Right cardiac atrium (tissue), 5 donors: Measurements from ENCODE around the gene METTL25B. TPM values are rescaled to one million over a fixed set of nuclear protein-coding genes. Genes with fewer than 3 reads are reported as not detected.

Source experiments
- ATAC-seq, 2 donors: fragments of 200-7000 bp; cut with Tn5 transposase; one replicate each; pipeline versions ENCODE4 v1.8.0 to v1.9.1; 2020; ENCODE audit warnings: moderate library complexity in 2 of 2, mild to moderate bottlenecking in 1 of 2
- DNase-seq, 3 donors: peaks; one replicate each; pipeline ENCODE4 v3.0.0-alpha.2; 2020
- H3K27ac ChIP-seq: one replicate; pipeline ENCODE4 v1.5.1; 2013; ENCODE audit warnings: mild to moderate bottlenecking, low read length, control low read depth, moderate library complexity
- H3K27me3 ChIP-seq: one replicate; pipeline ENCODE4 v1.6.1; 2013; ENCODE audit not compliant: control insufficient read depth, insufficient read depth
- H3K4me1 ChIP-seq: one replicate; pipeline ENCODE4 v1.6.1; 2013; ENCODE audit warnings: low read length; ENCODE audit not compliant: control insufficient read depth, insufficient read depth
- H3K4me3 ChIP-seq: one replicate; pipeline ENCODE4 v1.5.1; 2013; ENCODE audit warnings: low read length, control low read depth
- H3K9me3 ChIP-seq: one replicate; pipeline ENCODE4 v1.6.1; 2013; ENCODE audit warnings: low read length; ENCODE audit not compliant: control insufficient read depth
- WGBS: extraction: QIAGEN DNeasy Blood & Tissue Kit; methylation state at CpG from one replicate; pipeline ENCODE4 v1.1.7; 2013; 5-methylcytosine and 5-hydroxymethylcytosine counted together
- intact Hi-C, 4 donors: fragments of 100-400 bp; cut with DNase I; formaldehyde crosslinking; loops; one replicate each; pipeline versions ENCODE4 v1.11.0 to v1.14.0; 2022 to 2023
- polyA plus RNA-seq: library from polyadenylated mRNA; stranded (reverse); fragments of 200-250 nt; gene quantifications from one replicate; pipeline ENCODE4 v1.2.3, GENCODE V29; 2013
- total RNA-seq, 4 donors: library from RNA; stranded (reverse); fragmentation: NEBNext Ultra II Directional; extraction: Animal tissue kit (Norgen Biotek cat#: 25700); gene quantifications; one replicate each; pipeline ENCODE4 v1.2.1, GENCODE V29; 2021
- donor health status: healthy with polysubstance abuse.
- donor health status: DM: no; HTN: yes; CAD: no.
- donor health status: DM: no; HTN: no; CAD: no.
- donor health status: DM: no; HTN: yes; CAD: no; lungs with severe emphysema.
- donor health status: DM: yes; HTN: yes; CAD: no.

Gene METTL25B
- total and polyA plus RNA-seq, 5 donors = 14.4 to 19.7 (median 17.7) TPM

GRCh38 chr1:156700736-156701531 lies 27.3 kb upstream of the METTL25B start:
- no peak overlapping the region for H3K27ac ChIP-seq
- H3K4me1 ChIP-seq = peaks cover 4% of the 10 kb centered on the region
- DNase-seq (peak in 1 of 3 donors; percentile 25), ATAC-seq (no peak)
- no peak overlapping the region for H3K4me3 ChIP-seq
- intact Hi-C loops = no loop called here
- H3K27me3 ChIP-seq = no peaks in the 10 kb centered on the region
- H3K9me3 ChIP-seq = no peaks in the 10 kb centered on the region
- WGBS = 79% methylated on average over 8 of the region's 8 CpGs

- Histone ChIP-seq H3K27ac (no peak overlapping the region), H3K9me3 (no peaks in the 10 kb centered on the region), H3K4me3 (no peak overlapping the region), H3K4me1 (peaks cover 4% of the 10 kb centered on the region), H3K27me3 (no peaks in the 10 kb centered on the region)
- ATAC-seq = no peak
- 76% methylated on average over 4 of the region's 4 CpGs for WGBS
- peak in 1 of 3 donors; percentile 41 for DNase-seq
- intact Hi-C loops = no loop called here
Measured at GRCh38 chr1:156703336-156703735, 24.9 kb upstream of the METTL25B start.

GRCh38 chr1:156703741-156704140 lies 24.5 kb upstream of the METTL25B start:
- Histone ChIP-seq H3K9me3 (no peaks in the 10 kb centered on the region), H3K4me1 (peaks cover 4% of the 10 kb centered on the region), H3K27ac (no peak overlapping the region), H3K27me3 (no peaks in the 10 kb centered on the region), H3K4me3 (no peak overlapping the region)
- WGBS = 46% methylated on average over 4 of the region's 4 CpGs
- ATAC-seq = no peak
- intact Hi-C loops = no loop called here
- DNase-seq = peak in 1 of 3 donors; percentile 19

- ATAC-seq (no peak), DNase-seq (no peak)
- Histone ChIP-seq H3K9me3 (no peaks in the 10 kb centered on the region), H3K4me3 (no peak overlapping the region), H3K27me3 (no peaks in the 10 kb centered on the region), H3K4me1 (peaks cover 4% of the 10 kb centered on the region), H3K27ac (no peak overlapping the region)
- WGBS = 57% methylated on average over 10 of the region's 10 CpGs
- intact Hi-C loops = no loop called here
Measured at GRCh38 chr1:156704166-156704711, 24.0 kb upstream of the METTL25B start.

- no peaks in the 10 kb centered on the region for H3K9me3 ChIP-seq
- peak overlapping the region; percentile 5 for H3K4me3 ChIP-seq
- ATAC-seq = peak in 1 of 2 donors; percentile 12
- peaks cover 4% of the 10 kb centered on the region for H3K4me1 ChIP-seq
- intact Hi-C loops = no loop called here
- DNase-seq = peak; percentile 64 to 75 (median 69)
- no peaks in the 10 kb centered on the region for H3K27me3 ChIP-seq
- 3% methylated on average over 29 of the region's 29 CpGs for WGBS
- no peak overlapping the region for H3K27ac ChIP-seq
Measured at GRCh38 chr1:156704930-156705320, 23.3 kb upstream of the METTL25B start.

GRCh38 chr1:156705321-156705917 lies 22.9 kb upstream of the METTL25B start, which contains the start of gene CRABP2:
TSS of gene CRABP2 (minus strand) at chr1:156705583. CDS start at chr1:156705446, 137 bp downstream.
- Histone ChIP-seq H3K4me1 (peaks cover 4% of the 10 kb centered on the region), H3K4me3 (peak within 1 kb of the TSS; percentile 5), H3K27ac (peak within 1 kb of the TSS; percentile 0), H3K27me3 (no peaks in the 10 kb centered on the region), H3K9me3 (no peaks in the 10 kb centered on the region)
- WGBS = 1% methylated on average over 42 of the region's 42 CpGs
- intact Hi-C loops = no loop called here
- ATAC-seq (peak in 1 of 2 donors; percentile 3), DNase-seq (peak; percentile 26 to 72 (median 70))

- Histone ChIP-seq H3K4me3 (peak overlapping the region; percentile 5), H3K9me3 (no peaks in the 10 kb centered on the region), H3K27me3 (no peaks in the 10 kb centered on the region), H3K4me1 (peaks cover 4% of the 10 kb centered on the region), H3K27ac (peak overlapping the region; percentile 0)
- peak; percentile 66 to 87 (median 86) for DNase-seq
- peak; percentile 35 to 55 for ATAC-seq
- 1% methylated on average over 45 of the region's 45 CpGs for WGBS
- intact Hi-C loops = no loop called here
Measured at GRCh38 chr1:156705918-156706656, 22.2 kb upstream of the METTL25B start.

- 5% methylated on average over 29 of the region's 29 CpGs for WGBS
- Histone ChIP-seq H3K4me3 (peak overlapping the region; percentile 5), H3K4me1 (peaks cover 4% of the 10 kb centered on the region)
Measured at GRCh38 chr1:156706657-156707416, 21.4 kb upstream of the METTL25B start.

GRCh38 chr1:156707417-156708217 lies 20.7 kb upstream of the METTL25B start:
- Histone ChIP-seq H3K27ac (no peak overlapping the region), H3K9me3 (no peaks in the 10 kb centered on the region), H3K27me3 (no peaks in the 10 kb centered on the region), H3K4me1 (peaks cover 4% of the 10 kb centered on the region), H3K4me3 (no peak overlapping the region)
- ATAC-seq (no peak), DNase-seq (peak in 1 of 3 donors; percentile 31)
- WGBS = 48% methylated on average over 8 of the region's 8 CpGs
- intact Hi-C loops = no loop called here

More at GRCh38 chr1:156706657-156707416, 21.4 kb upstream of the METTL25B start:
- Histone ChIP-seq H3K27ac (peak overlapping the region; percentile 0), H3K27me3 (no peaks in the 10 kb centered on the region), H3K9me3 (no peaks in the 10 kb centered on the region)
- DNase-seq = peak; percentile 69 to 90 (median 88)
- intact Hi-C loops = no loop called here
- peak; percentile 56 to 63 for ATAC-seq
